ENCODE data around the gene HEATR3. TPM values are rescaled to one million over a fixed set of nuclear protein-coding genes. Genes with fewer than 3 reads are reported as not detected.

Gene HEATR3
- total and polyA plus RNA-seq, 2 donors: 20.0 to 26.9 TPM

GRCh38 chr16:50066482-50067289, 916 bp downstream of the HEATR3 start:
- H3K36me3 ChIP-seq (ENCODE audit: control insufficient read depth in 2 of 2, insufficient read depth in 2 of 2, low read length in 1 of 2): peaks cover 7 to 9% of the 10 kb centered on the region in 2 donors
- DNase-seq (ENCODE audit: low read depth in 6 of 9, low spot score in 9 of 9): peak in 1 of 9 donors; percentile 46

GRCh38 chr16:50067290-50067853, 1.6 kb downstream of the HEATR3 start:
- H3K27ac ChIP-seq (ENCODE audit: low read depth in 1 of 2, low read length in 1 of 2): peak overlapping the region in 1 of 2 donors; percentile 26
- DNase-seq (ENCODE audit: low read depth in 6 of 9, low spot score in 9 of 9): peak in 8 of 9 donors; percentile 13 to 73 (median 30)
- no peaks in the 10 kb centered on the region for H3K27me3 ChIP-seq (ENCODE audit: control insufficient read depth in 2 of 2, insufficient read depth in 1 of 2, low read length in 1 of 2)
- H3K4me1 ChIP-seq (ENCODE audit: control insufficient read depth in 2 of 2, insufficient read depth in 2 of 2, low read length in 2 of 2): peaks cover 6 to 21% of the 10 kb centered on the region in 2 donors
- H3K9me3 ChIP-seq (ENCODE audit: control insufficient read depth in 2 of 2, insufficient read depth in 1 of 2, low read length in 1 of 2): no peaks in the 10 kb centered on the region
- H3K36me3 ChIP-seq (ENCODE audit: control insufficient read depth in 2 of 2, insufficient read depth in 2 of 2, low read length in 1 of 2): peaks cover 7 to 9% of the 10 kb centered on the region in 2 donors
- WGBS: 28% methylated on average over 3 of the region's 3 CpGs
- H3K4me3 ChIP-seq (ENCODE audit: low read length in 2 of 2): no peak overlapping the region

More at GRCh38 chr16:50066482-50067289, 916 bp downstream of the HEATR3 start:
- H3K27ac ChIP-seq (ENCODE audit: low read depth in 1 of 2, low read length in 1 of 2): peak overlapping the region in 1 of 2 donors; percentile 98
- 32% methylated on average over 34 of the region's 34 CpGs for WGBS
- peak overlapping the region; percentile 65 to 90 for H3K4me3 ChIP-seq (ENCODE audit: low read length in 2 of 2)
- H3K4me1 ChIP-seq (ENCODE audit: control insufficient read depth in 2 of 2, insufficient read depth in 2 of 2, low read length in 2 of 2): peaks cover 6 to 21% of the 10 kb centered on the region in 2 donors
- H3K27me3 ChIP-seq (ENCODE audit: control insufficient read depth in 2 of 2, insufficient read depth in 1 of 2, low read length in 1 of 2): no peaks in the 10 kb centered on the region
- H3K9me3 ChIP-seq (ENCODE audit: control insufficient read depth in 2 of 2, insufficient read depth in 1 of 2, low read length in 1 of 2): no peaks in the 10 kb centered on the region

- H3K27me3 ChIP-seq (ENCODE audit: control insufficient read depth in 2 of 2, insufficient read depth in 1 of 2, low read length in 1 of 2): no peaks in the 10 kb centered on the region
- no peaks in the 10 kb centered on the region for H3K9me3 ChIP-seq (ENCODE audit: control insufficient read depth in 2 of 2, insufficient read depth in 1 of 2, low read length in 1 of 2)
- 96% methylated on average over 4 of the region's 4 CpGs for WGBS
- no peak for DNase-seq (ENCODE audit: low read depth in 6 of 9, low spot score in 9 of 9)
- H3K4me3 ChIP-seq (ENCODE audit: low read length in 2 of 2): no peak overlapping the region
- peaks cover 6 to 21% of the 10 kb centered on the region in 2 donors for H3K4me1 ChIP-seq (ENCODE audit: control insufficient read depth in 2 of 2, insufficient read depth in 2 of 2, low read length in 2 of 2)
- no peak overlapping the region for H3K27ac ChIP-seq (ENCODE audit: low read depth in 1 of 2, low read length in 1 of 2)
- H3K36me3 ChIP-seq (ENCODE audit: control insufficient read depth in 2 of 2, insufficient read depth in 2 of 2, low read length in 1 of 2): peaks cover 7 to 13% of the 10 kb centered on the region in 2 donors
These were observed 2.8 kb downstream of the HEATR3 start for GRCh38 chr16:50068550-50068949.

GRCh38 chr16:50069060-50069459, 3.3 kb downstream of the HEATR3 start:
- Histone ChIP-seq H3K27ac (ENCODE audit: low read depth in 1 of 2, low read length in 1 of 2) (no peak overlapping the region), H3K27me3 (ENCODE audit: control insufficient read depth in 2 of 2, insufficient read depth in 1 of 2, low read length in 1 of 2) (no peaks in the 10 kb centered on the region), H3K36me3 (ENCODE audit: control insufficient read depth in 2 of 2, insufficient read depth in 2 of 2, low read length in 1 of 2) (peaks cover 7 to 13% of the 10 kb centered on the region in 2 donors), H3K4me3 (ENCODE audit: low read length in 2 of 2) (no peak overlapping the region), H3K4me1 (ENCODE audit: control insufficient read depth in 2 of 2, insufficient read depth in 2 of 2, low read length in 2 of 2) (peaks cover 6 to 21% of the 10 kb centered on the region in 2 donors), H3K9me3 (ENCODE audit: control insufficient read depth in 2 of 2, insufficient read depth in 1 of 2, low read length in 1 of 2) (no peaks in the 10 kb centered on the region)
- no peak for DNase-seq (ENCODE audit: low read depth in 6 of 9, low spot score in 9 of 9)
- WGBS: 96% methylated on average over 1 of the region's 1 CpG

GRCh38 chr16:50071075-50071671, 5.4 kb downstream of the HEATR3 start:
- H3K27ac ChIP-seq (ENCODE audit: low read depth in 1 of 2, low read length in 1 of 2): no peak overlapping the region
- no peaks in the 10 kb centered on the region for H3K27me3 ChIP-seq (ENCODE audit: control insufficient read depth in 2 of 2, insufficient read depth in 1 of 2, low read length in 1 of 2)
- H3K9me3 ChIP-seq (ENCODE audit: control insufficient read depth in 2 of 2, insufficient read depth in 1 of 2, low read length in 1 of 2): no peaks in the 10 kb centered on the region
- 88% methylated on average over 2 of the region's 2 CpGs for WGBS
- H3K4me1 ChIP-seq (ENCODE audit: control insufficient read depth in 2 of 2, insufficient read depth in 2 of 2, low read length in 2 of 2): peaks cover 6 to 17% of the 10 kb centered on the region in 2 donors
- no peak overlapping the region for H3K4me3 ChIP-seq (ENCODE audit: low read length in 2 of 2)
- peaks cover 9 to 13% of the 10 kb centered on the region in 2 donors for H3K36me3 ChIP-seq (ENCODE audit: control insufficient read depth in 2 of 2, insufficient read depth in 2 of 2, low read length in 1 of 2)
- DNase-seq (ENCODE audit: low read depth in 6 of 9, low spot score in 9 of 9): no peak

GRCh38 chr16:50072730-50073129, 7.0 kb downstream of the HEATR3 start:
- Histone ChIP-seq H3K9me3 (ENCODE audit: control insufficient read depth in 2 of 2, insufficient read depth in 1 of 2, low read length in 1 of 2) (no peaks in the 10 kb centered on the region), H3K27ac (ENCODE audit: low read depth in 1 of 2, low read length in 1 of 2) (no peak overlapping the region), H3K27me3 (ENCODE audit: control insufficient read depth in 2 of 2, insufficient read depth in 1 of 2, low read length in 1 of 2) (no peaks in the 10 kb centered on the region), H3K36me3 (ENCODE audit: control insufficient read depth in 2 of 2, insufficient read depth in 2 of 2, low read length in 1 of 2) (peaks cover 14 to 16% of the 10 kb centered on the region in 2 donors), H3K4me3 (ENCODE audit: low read length in 2 of 2) (no peak overlapping the region), H3K4me1 (ENCODE audit: control insufficient read depth in 2 of 2, insufficient read depth in 2 of 2, low read length in 2 of 2) (peaks cover 0 to 6% of the 10 kb centered on the region in 2 donors)
- WGBS: 98% methylated on average over 5 of the region's 5 CpGs
- DNase-seq (ENCODE audit: low read depth in 6 of 9, low spot score in 9 of 9): no peak

GRCh38 chr16:50079397-50080140, 13.8 kb downstream of the HEATR3 start:
- H3K27ac ChIP-seq (ENCODE audit: low read depth in 1 of 2, low read length in 1 of 2): no peak overlapping the region
- no peak for DNase-seq (ENCODE audit: low read depth in 6 of 9, low spot score in 9 of 9)
- no peaks in the 10 kb centered on the region for H3K27me3 ChIP-seq (ENCODE audit: control insufficient read depth in 2 of 2, insufficient read depth in 1 of 2, low read length in 1 of 2)
- H3K36me3 ChIP-seq (ENCODE audit: control insufficient read depth in 2 of 2, insufficient read depth in 2 of 2, low read length in 1 of 2): peaks cover 26 to 34% of the 10 kb centered on the region in 2 donors
- no peaks in the 10 kb centered on the region for H3K9me3 ChIP-seq (ENCODE audit: control insufficient read depth in 2 of 2, insufficient read depth in 1 of 2, low read length in 1 of 2)
- H3K4me3 ChIP-seq (ENCODE audit: low read length in 2 of 2): no peak overlapping the region
- 89% methylated on average over 9 of the region's 9 CpGs for WGBS
- no peaks in the 10 kb centered on the region for H3K4me1 ChIP-seq (ENCODE audit: control insufficient read depth in 2 of 2, insufficient read depth in 2 of 2, low read length in 2 of 2)

GRCh38 chr16:50081428-50082018, 15.8 kb downstream of the HEATR3 start:
- Histone ChIP-seq H3K9me3 (ENCODE audit: control insufficient read depth in 2 of 2, insufficient read depth in 1 of 2, low read length in 1 of 2) (no peaks in the 10 kb centered on the region), H3K4me1 (ENCODE audit: control insufficient read depth in 2 of 2, insufficient read depth in 2 of 2, low read length in 2 of 2) (no peaks in the 10 kb centered on the region), H3K27me3 (ENCODE audit: control insufficient read depth in 2 of 2, insufficient read depth in 1 of 2, low read length in 1 of 2) (no peaks in the 10 kb centered on the region), H3K36me3 (ENCODE audit: control insufficient read depth in 2 of 2, insufficient read depth in 2 of 2, low read length in 1 of 2) (peaks cover 38 to 43% of the 10 kb centered on the region in 2 donors), H3K27ac (ENCODE audit: low read depth in 1 of 2, low read length in 1 of 2) (no peak overlapping the region), H3K4me3 (ENCODE audit: low read length in 2 of 2) (no peak overlapping the region)
- no peak for DNase-seq (ENCODE audit: low read depth in 6 of 9, low spot score in 9 of 9)
- 87% methylated on average over 7 of the region's 7 CpGs for WGBS
